Hepatocyte (in vitro differentiated cells): ENCODE measurements around the gene FAH. TPM values are rescaled to one million over a fixed set of nuclear protein-coding genes. Genes with fewer than 3 reads are reported as not detected.

Experiments used
- DNase-seq: peaks from one replicate; pipeline ENCODE4 v3.0.0-alpha.2; 2016; ENCODE audit warnings: low spot score
- H2AFZ ChIP-seq: fragments of 200-600 bp; sonication (generic); 2 replicates; pipeline ENCODE4 v1.6.0; 2016; ENCODE audit warnings: antibody characterized with exemption, mild to moderate bottlenecking
- H3K27ac ChIP-seq: fragments of 200-600 bp; sonication (generic); 2 replicates; pipeline ENCODE4 v1.5.1; 2016; ENCODE audit warnings: mild to moderate bottlenecking
- H3K27me3 ChIP-seq: fragments of 200-600 bp; sonication (generic); 2 replicates; pipeline ENCODE4 v1.6.1; 2016
- H3K36me3 ChIP-seq: fragments of 200-600 bp; sonication (generic); replicated peaks from 2 replicates; pipeline ENCODE4 v1.5.1; 2016; ENCODE audit warnings: low read depth; ENCODE audit not compliant: insufficient read depth
- H3K4me1 ChIP-seq: fragments of 200-600 bp; sonication (generic); 2 replicates; pipeline ENCODE4 v1.5.1; 2016; ENCODE audit warnings: mild to moderate bottlenecking, moderate library complexity; ENCODE audit not compliant: insufficient read depth
- H3K4me2 ChIP-seq: fragments of 200-600 bp; sonication (generic); 2 replicates; pipeline ENCODE4 v1.6.0; 2016
- H3K4me3 ChIP-seq: fragments of 200-600 bp; sonication (generic); 2 replicates; pipeline ENCODE4 v1.5.1; 2016; ENCODE audit warnings: mild to moderate bottlenecking
- H3K79me2 ChIP-seq: fragments of 200-600 bp; sonication (generic); 2 replicates; pipeline ENCODE4 v1.6.0; 2017; ENCODE audit warnings: mild to moderate bottlenecking
- H3K9me2 ChIP-seq: fragments of 200-600 bp; sonication (generic); replicated peaks from 2 replicates; pipeline ENCODE4 v1.6.0; 2017; ENCODE audit warnings: mild to moderate bottlenecking; ENCODE audit not compliant: insufficient read depth
- H3K9me3 ChIP-seq: fragments of 200-600 bp; sonication (generic); 2 replicates; pipeline ENCODE4 v1.5.1; 2016; ENCODE audit warnings: low read depth, mild to moderate bottlenecking
- H4K20me1 ChIP-seq: fragments of 200-600 bp; sonication (generic); 2 replicates; pipeline ENCODE4 v1.6.0; 2016; ENCODE audit warnings: mild to moderate bottlenecking; ENCODE audit not compliant: insufficient read depth, poor library complexity, severe bottlenecking
- CTCF ChIP-seq: fragments of 200-600 bp; sonication (generic); IDR thresholded peaks from 2 replicates; pipeline ENCODE4 v1.5.1; 2016; ENCODE audit warnings: antibody characterized with exemption, mild to moderate bottlenecking; ENCODE audit not compliant: poor library complexity
- EZH2 ChIP-seq: fragments of 200-600 bp; sonication (generic); IDR thresholded peaks from 2 replicates; pipeline ENCODE4 v1.6.1; 2016; ENCODE audit warnings: antibody characterized with exemption, mild to moderate bottlenecking, borderline replicate concordance
- EZH2phosphoT487 ChIP-seq: fragments of 200-600 bp; sonication (generic); IDR thresholded peaks from one replicate; pipeline ENCODE4 v1.6.1; 2018; ENCODE audit warnings: antibody characterized with exemption, mild to moderate bottlenecking, low read depth, moderate library complexity; ENCODE audit not compliant: unreplicated experiment, severe bottlenecking
- WGBS: methylation state at CpG from one replicate; pipeline ENCODE4 v1.1.6; 2016; ENCODE audit warnings: low lambda C conversion rate; ENCODE audit errors: missing lambda C conversion rate; 5-methylcytosine and 5-hydroxymethylcytosine counted together
- polyA plus RNA-seq: library from polyadenylated mRNA; unstranded; fragments of >200 nt; fragmentation: Nextera tagmentation; extraction: Ambion mirVana; gene quantifications from 2 replicates; pipeline ENCODE4 v1.2.1, GENCODE V29; 2016
- total RNA-seq: library from RNA; depleted of rRNA; stranded (reverse); fragments of >200 nt; gene quantifications from 2 replicates; pipeline ENCODE4 v1.2.3, GENCODE V29; 2014

FAH gene
- total and polyA plus RNA-seq, 2 experiments from 2014 or later = 58.0 to 90.5 TPM

- no peak overlapping the region for H3K27ac ChIP-seq
- peaks cover 93% of the 10 kb centered on the region for H3K79me2 ChIP-seq
- DNase-seq = no peak
- peaks cover 20% of the 10 kb centered on the region for H3K4me1 ChIP-seq
- WGBS = 98% methylated on average over 6 of the region's 6 CpGs
- no peaks in the 10 kb centered on the region for H3K27me3 ChIP-seq
- H4K20me1 ChIP-seq = peaks cover 51% of the 10 kb centered on the region
- H3K4me3 ChIP-seq = no peak overlapping the region
- no peaks in the 10 kb centered on the region for H3K36me3 ChIP-seq
- H3K9me2 ChIP-seq = no peaks in the 10 kb centered on the region
- H3K9me3 ChIP-seq = no peaks in the 10 kb centered on the region
- H3K4me2 ChIP-seq = no peak overlapping the region
- no peak overlapping the region for H2AFZ ChIP-seq
- TF ChIP-seq EZH2phosphoT487 (no peak), EZH2 (no peak), CTCF (no peak)
Observed at GRCh38 chr15:80107204-80107603, 45.6 kb upstream of the FAH start.

- Histone ChIP-seq H3K27me3 (no peaks in the 10 kb centered on the region), H3K4me2 (no peak overlapping the region), H3K4me1 (peaks cover 20% of the 10 kb centered on the region), H3K27ac (no peak overlapping the region), H4K20me1 (peaks cover 53% of the 10 kb centered on the region), H3K79me2 (peaks cover 93% of the 10 kb centered on the region), H3K9me2 (no peaks in the 10 kb centered on the region), H3K4me3 (no peak overlapping the region), H2AFZ (no peak overlapping the region), H3K9me3 (no peaks in the 10 kb centered on the region), H3K36me3 (no peaks in the 10 kb centered on the region)
- no peak for DNase-seq
- TF ChIP-seq EZH2 (no peak), EZH2phosphoT487 (no peak), CTCF (no peak)
- 67% methylated on average over 1 of the region's 3 CpGs for WGBS
Observed at GRCh38 chr15:80107774-80108173, 45.0 kb upstream of the FAH start.

GRCh38 chr15:80109388-80109787 is 43.4 kb upstream of the FAH start:
- no peak overlapping the region for H3K4me3 ChIP-seq
- no peak overlapping the region for H2AFZ ChIP-seq
- WGBS = 92% methylated on average over 3 of the region's 3 CpGs
- H3K27me3 ChIP-seq = no peaks in the 10 kb centered on the region
- H3K9me3 ChIP-seq = no peaks in the 10 kb centered on the region
- peaks cover 94% of the 10 kb centered on the region for H3K79me2 ChIP-seq
- no peaks in the 10 kb centered on the region for H3K9me2 ChIP-seq
- H3K4me1 ChIP-seq = peaks cover 31% of the 10 kb centered on the region
- no peak overlapping the region for H3K4me2 ChIP-seq
- TF ChIP-seq EZH2phosphoT487 (no peak), EZH2 (no peak), CTCF (no peak)
- H3K36me3 ChIP-seq = no peaks in the 10 kb centered on the region
- H3K27ac ChIP-seq = no peak overlapping the region
- no peak for DNase-seq
- peaks cover 63% of the 10 kb centered on the region for H4K20me1 ChIP-seq

- H3K79me2 ChIP-seq = peaks cover 94% of the 10 kb centered on the region
Observed at GRCh38 chr15:80110920-80111319, 41.9 kb upstream of the FAH start.

More at GRCh38 chr15:80110920-80111319, 41.9 kb upstream of the FAH start:
- no peaks in the 10 kb centered on the region for H3K36me3 ChIP-seq
- H3K27ac ChIP-seq = no peak overlapping the region
- no peaks in the 10 kb centered on the region for H3K9me2 ChIP-seq
- no peak overlapping the region for H2AFZ ChIP-seq
- no peaks in the 10 kb centered on the region for H3K9me3 ChIP-seq
- no peak overlapping the region for H3K4me3 ChIP-seq
- no peaks in the 10 kb centered on the region for H3K27me3 ChIP-seq
- H3K4me2 ChIP-seq = no peak overlapping the region
- no peak for DNase-seq
- H3K4me1 ChIP-seq = peaks cover 19% of the 10 kb centered on the region
- H4K20me1 ChIP-seq = peaks cover 51% of the 10 kb centered on the region
- TF ChIP-seq EZH2phosphoT487 (no peak), EZH2 (no peak)
